SIG-M5 treated with dmso at 0.1 percent for 504 hours (cell line): ENCODE data around the gene ZNF821.
"Not testable (repeated sequence)": the region's sequence is repeated elsewhere in the genome, so short reads cannot be mapped to it uniquely, and the experiment has no call there.

ENCODE experiments used
- DNase-seq: peaks from one replicate; lab custom pipeline; 2025; ENCODE audit not compliant: unreplicated experiment; lab: John Stamatoyannopoulos, UW

Gene ZNF821

DNA sequence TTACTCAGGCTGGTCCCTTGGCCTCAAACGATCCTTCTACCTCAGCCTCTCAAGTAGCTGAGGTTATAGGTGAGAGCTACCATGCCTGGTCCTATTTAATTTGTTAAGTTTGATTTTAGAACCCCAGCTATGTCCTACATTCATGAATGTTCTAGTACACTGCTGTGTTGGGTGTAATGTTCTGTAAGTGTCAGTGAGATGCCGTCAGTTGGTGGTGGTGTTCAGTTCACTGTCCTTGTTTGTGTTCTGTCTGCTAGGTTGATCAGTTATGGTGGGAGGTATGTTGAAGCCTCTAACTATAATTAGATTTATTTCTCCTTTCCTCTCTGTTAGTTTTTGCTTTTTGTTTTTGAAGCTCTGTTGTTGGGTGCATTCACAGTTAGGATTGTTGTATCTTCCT lies 19.6 kb upstream of the ZNF821 start:
- no peak for DNase-seq

GRCh38 chr16:71902656-71903365 lies 18.8 kb upstream of the ZNF821 start:
- DNase-seq, result no peak

DNA sequence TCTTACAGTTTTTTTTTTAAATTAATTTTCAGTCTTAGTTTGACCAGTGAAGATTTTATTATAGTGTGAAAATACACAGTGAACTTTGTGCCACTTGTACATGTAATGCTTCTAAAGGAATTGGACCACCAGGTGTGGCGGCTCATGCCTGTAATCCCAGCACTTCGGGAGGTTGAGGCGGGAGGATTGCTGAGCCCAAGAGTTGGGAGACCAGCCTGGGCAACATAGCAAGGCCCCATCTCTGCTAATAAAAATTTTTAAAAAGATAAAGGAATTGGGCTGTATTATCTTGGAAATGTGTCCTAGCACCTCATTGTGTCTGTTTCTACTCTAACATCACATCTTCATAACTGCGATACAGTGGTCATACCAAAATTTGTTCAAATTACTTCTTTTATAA lies 15.2 kb upstream of the ZNF821 start:
- no peak for DNase-seq

GRCh38 chr16:71896764-71897368 lies 12.9 kb upstream of the ZNF821 start:
- DNase-seq, result no peak

GRCh38 chr16:71895679-71896365 lies 11.8 kb upstream of the ZNF821 start:
- peak; percentile 55 for DNase-seq

DNA sequence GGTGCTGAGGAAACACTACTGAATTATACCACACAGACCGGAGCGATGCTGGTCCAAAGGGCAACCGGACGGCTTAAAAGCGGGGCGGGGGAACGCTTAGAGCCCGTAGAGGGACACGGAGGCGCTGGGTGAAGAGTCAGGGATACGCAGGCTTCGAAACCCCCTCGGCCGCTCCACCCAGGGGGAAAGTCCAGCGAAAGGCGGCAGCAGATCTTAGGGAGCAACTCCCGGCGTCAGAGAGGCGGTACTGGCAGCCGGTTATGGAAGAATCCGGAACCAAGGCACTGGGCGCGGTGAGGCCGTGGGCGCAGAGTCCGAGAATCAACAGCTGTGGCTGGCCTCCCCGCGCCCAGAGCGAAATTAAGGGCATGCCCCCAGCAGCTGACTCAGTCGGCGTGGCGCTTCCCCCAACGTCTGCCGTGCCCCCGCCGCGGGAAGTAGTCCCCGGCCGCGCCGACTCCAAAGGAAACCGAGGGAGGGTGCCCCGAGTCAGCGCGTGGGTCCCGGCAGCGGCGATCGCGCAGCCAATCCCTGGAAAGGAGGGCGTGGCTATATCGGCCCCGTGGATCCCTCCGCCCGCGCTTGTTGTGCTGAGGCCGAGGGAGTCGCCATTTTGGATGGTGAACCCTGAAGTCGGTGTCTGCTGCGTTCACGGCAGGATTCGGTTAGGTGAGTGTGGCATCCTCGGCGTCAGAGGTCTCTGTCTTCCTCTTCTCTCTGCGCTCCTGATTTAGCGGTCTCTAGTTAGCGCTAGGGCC lies 11.1 kb upstream of the ZNF821 start, which contains the start of gene IST1:
Gene IST1, plus strand, starts transcription at position 611 of the 758 bp plus-strand sequence. CDS start 20,110 bp downstream, outside the sequence.
- peak; percentile 96 for DNase-seq

DNA sequence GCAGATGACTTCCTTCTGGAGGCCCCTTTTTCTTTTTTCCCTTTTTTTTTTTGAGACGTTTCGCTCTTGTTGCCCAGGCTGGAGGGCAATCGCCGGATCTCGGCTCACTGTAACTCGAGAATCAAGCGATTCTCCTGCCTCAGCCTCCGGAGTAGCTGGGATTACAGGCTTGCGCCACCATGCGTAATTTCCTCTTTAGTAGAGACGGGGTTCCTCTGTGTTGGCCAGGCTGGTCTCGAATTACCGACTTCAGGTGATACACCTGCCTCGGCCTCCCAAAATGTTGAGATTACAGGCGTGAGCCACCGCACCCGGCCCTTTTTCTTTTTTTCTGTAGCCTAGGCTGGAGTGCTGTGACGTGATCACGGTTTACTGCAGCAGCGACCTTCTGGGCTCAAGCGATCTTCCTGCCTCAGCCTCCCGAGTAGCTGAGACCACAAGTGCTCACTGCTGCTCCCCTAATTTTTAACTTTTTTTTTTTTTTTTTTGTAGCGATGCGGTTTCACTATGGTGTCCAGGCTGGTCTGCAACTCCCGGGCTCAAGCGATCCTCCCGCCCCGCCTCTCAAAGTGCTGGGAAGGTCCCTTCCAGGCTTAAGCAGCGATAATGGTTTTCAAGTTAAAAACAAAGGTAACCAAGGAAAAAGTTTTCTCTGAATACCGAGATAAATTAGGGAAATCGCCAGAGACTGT lies 10.4 kb upstream of the ZNF821 start:
- DNase-seq, result peak; percentile 64

DNA sequence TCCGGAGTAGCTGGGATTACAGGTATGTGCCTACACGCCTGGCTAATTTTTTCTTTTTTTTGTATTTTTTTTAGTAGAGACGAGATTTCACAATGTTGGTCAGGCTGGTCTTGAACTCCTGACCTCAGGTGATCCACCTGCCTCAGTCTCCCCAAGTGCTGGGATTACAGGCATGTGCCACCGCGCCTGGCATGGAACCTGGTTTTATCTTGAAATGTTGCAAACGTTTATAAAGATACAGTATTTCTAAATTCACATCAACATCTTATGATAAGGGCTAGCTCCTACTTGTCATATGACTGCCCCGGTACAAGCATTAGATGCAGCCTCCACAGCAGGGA lies 9.9 kb upstream of the ZNF821 start:
- DNase-seq, result no peak

- DNase-seq, result no peak
Observed at GRCh38 chr16:71889147-71889546, 5.2 kb upstream of the ZNF821 start.

DNA sequence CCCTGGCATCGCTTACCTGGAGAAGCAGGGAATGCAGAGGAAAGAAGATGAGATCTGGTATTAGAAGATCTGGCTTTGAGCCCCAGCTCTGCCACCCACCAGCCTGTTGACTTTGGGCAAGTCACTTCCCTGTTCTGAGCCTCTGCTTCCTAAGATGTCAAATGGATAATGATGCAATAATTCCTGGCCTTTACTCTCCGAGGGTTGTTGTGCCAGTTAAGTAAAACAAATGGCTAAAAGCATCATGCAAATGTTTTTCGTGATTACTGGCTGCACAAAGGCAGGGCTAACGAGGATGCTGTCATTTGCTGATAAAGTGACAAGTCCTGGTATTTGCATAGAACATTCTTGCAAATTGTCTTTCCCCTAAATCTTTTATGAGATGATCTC lies 1.3 kb upstream of the ZNF821 start:
- peak; percentile 66 for DNase-seq

- peak; percentile 7 for DNase-seq
Observed at GRCh38 chr16:71883168-71883848, 674 bp downstream of the ZNF821 start.

DNA sequence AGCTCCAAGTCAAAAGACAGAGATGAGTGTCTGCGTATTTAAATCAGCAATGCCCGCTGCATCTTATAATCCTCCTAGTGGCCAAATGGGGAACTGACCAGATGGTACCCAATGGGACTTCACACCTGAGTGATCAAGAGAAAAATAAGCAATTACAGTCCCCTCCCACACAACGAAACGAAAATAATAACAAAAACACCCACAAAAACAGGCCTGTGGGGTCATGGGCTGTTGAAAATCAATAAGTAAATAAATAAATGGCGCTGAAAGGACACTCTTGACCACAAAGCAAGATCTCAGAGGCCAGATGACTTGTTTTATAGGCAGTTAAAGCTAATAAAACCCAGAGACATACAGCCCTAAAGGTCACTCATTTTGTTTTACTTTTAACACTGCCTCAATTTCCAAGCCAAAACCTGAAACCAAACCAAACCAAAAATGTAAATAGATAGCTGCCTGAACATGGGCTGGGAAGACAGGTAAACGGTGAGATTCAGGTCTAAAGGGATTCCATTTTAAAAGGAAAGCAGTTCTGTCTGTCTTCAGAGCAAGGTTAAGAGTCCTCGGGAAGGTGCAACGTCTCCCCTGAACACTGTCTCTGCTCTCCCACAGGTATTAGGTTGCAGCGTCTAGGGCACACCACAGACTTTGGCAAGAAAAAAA lies 1.3 kb downstream of the ZNF821 start:
- DNase-seq, result peak; percentile 78

GRCh38 chr16:71880176-71880575 lies 3.8 kb downstream of the ZNF821 start:
- DNase-seq, result peak; percentile 87

DNA sequence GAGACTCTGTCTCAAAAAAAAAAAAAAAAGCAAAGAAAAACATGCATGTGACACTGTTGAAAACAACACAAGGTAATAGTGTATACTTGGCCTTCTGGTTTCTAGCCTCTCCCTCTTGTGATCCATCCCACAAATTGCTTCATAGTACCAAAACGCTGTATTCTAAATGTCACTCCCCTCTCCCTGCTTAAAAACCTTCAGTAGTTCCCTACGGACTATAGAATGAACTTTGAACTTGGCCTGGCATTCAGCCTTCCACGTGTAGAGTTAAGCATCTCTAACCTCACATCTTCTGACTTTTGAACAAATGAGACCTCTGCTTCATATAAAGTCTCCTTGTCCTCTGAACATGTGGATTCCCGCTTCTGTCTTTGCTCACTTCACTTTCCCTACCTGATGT lies 5.1 kb downstream of the ZNF821 start:
- DNase-seq, result no peak

DNA sequence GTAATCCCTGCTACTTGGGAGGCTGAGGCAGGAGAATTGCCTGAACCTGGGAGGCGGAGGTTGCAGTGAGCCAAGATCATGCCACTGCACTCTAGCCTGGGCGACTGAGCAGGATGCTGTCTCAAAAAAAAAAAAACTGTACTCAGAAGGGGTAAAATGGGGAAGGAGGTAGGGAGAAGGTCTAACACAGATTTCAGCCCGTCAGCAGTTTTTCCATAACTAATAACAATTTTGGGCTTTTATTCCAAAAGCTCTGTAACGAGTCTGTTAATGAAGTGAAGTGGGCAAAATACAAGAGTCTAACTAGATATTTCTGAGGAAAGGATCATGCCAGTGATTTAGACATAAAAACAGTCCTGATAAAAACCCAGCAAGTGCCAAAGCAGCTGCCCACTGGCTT lies 10.8 kb downstream of the ZNF821 start:
- DNase-seq, result no peak

- DNase-seq, result no peak
Observed at GRCh38 chr16:71870818-71871217, 13.2 kb downstream of the ZNF821 start.

DNA sequence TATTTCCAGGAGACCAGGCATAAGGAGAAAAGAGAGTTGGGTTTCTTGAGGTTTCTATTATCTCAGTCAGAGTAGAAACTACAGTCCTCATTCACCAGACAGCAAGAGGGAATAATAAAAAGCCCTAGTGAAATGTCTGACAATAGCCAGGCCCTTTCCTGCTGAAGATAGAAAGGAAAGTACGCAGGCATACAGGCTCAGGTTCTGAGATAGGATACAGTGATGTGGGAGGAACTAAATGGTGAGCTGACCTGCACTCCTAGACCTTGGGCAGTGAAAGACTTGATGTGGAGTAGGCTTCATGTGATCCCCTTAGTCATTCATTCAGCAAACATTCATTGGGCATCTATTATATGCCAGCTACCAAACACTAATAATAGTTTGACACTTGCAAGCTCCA lies 14.9 kb downstream of the ZNF821 start:
- no peak for DNase-seq

DNA sequence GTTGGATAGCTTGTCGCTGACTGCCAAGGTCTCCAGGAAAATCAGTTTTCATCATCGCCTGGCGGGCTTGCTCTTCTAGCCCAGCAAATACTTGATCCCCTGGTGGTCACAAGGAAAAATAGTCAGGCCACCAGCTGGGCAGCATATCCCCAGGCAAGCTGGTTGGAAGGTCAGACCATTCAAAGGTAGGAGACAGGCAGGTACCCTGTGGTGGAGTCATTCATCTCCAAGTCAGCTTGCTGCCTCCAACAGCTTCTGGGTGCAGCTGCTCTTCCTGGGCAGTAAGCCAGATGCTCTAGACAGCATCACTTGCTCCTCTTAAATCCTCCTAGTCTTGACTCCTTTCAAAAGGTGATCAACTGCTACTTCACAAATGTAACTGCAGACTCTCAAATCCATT lies 16.0 kb downstream of the ZNF821 start:
- no peak for DNase-seq

GRCh38 chr16:71867175-71867574 lies 16.8 kb downstream of the ZNF821 start:
- DNase-seq, result not testable (repeated sequence)
